Measurements from ENCODE around the gene FERMT1.

GRCh38 chr20:6046432-6046831, 76.4 kb downstream of the FERMT1 start:
- no peak for TF ChIP-seq POLR2A (IDR thresholded peaks at IDR 0.05)
- TF ChIP-seq CTCF (IDR thresholded peaks at IDR 0.05): no peak
